Neuronal stem cell (in vitro differentiated cells): ENCODE data around the gene DGKG.

Experiments
- DNase-seq: peaks from one replicate; pipeline ENCODE4 v3.0.0-alpha.2; 2013; ENCODE audit warnings: low spot score
- H2AFZ ChIP-seq: one replicate; pipeline ENCODE4 v1.6.1; 2013; ENCODE audit warnings: mild to moderate bottlenecking, low read length, inconsistent platforms
- H2AK5ac ChIP-seq: 2 replicates; pipeline ENCODE4 v1.6.1; 2013; ENCODE audit warnings: low read depth, mild to moderate bottlenecking, inconsistent platforms, low read length, moderate library complexity, mixed read lengths
- H2BK120ac ChIP-seq: 2 replicates; pipeline ENCODE4 v1.6.1; 2013; ENCODE audit warnings: low read depth, mild to moderate bottlenecking, inconsistent platforms, low read length, moderate library complexity, mixed read lengths
- H2BK12ac ChIP-seq: one replicate; pipeline ENCODE4 v1.6.1; 2013; ENCODE audit warnings: low read length, inconsistent platforms
- H2BK15ac ChIP-seq: 2 replicates; pipeline ENCODE4 v1.6.1; 2013; ENCODE audit warnings: mild to moderate bottlenecking, low read length, inconsistent platforms, mixed read lengths
- H2BK5ac ChIP-seq: one replicate; pipeline ENCODE4 v1.6.1; 2013; ENCODE audit warnings: inconsistent platforms, mild to moderate bottlenecking, low read length, moderate library complexity
- H3K14ac ChIP-seq: one replicate; pipeline ENCODE4 v1.6.1; 2013; ENCODE audit warnings: low read length, inconsistent platforms
- H3K18ac ChIP-seq: 2 replicates; pipeline ENCODE4 v1.6.1; 2013; ENCODE audit warnings: low read length, inconsistent platforms
- H3K23ac ChIP-seq: 2 replicates; pipeline ENCODE4 v1.6.1; 2013; ENCODE audit warnings: low read depth, mild to moderate bottlenecking, mixed read lengths, low read length, inconsistent platforms; ENCODE audit not compliant: poor library complexity
- H3K27ac ChIP-seq: replicated peaks from 3 replicates; pipeline ENCODE4 v1.5.1; 2013; ENCODE audit warnings: low read length, inconsistent platforms
- H3K27me3 ChIP-seq, 3 experiments: 2 replicates each; pipeline ENCODE4 v1.6.1; 2013; ENCODE audit warnings: low read length in 3 of 3, mild to moderate bottlenecking in 2 of 3, inconsistent platforms in 1 of 3, low read depth in 1 of 3, mixed read lengths in 1 of 3, moderate library complexity in 1 of 3; ENCODE audit not compliant: control insufficient read depth in 3 of 3, insufficient read depth in 3 of 3
- H3K36me3 ChIP-seq, 2 donors: replicated peaks in 1 of 2; 2 replicates each; pipeline ENCODE4 v1.6.1; 2013; ENCODE audit warnings: low read length in 2 of 2; ENCODE audit not compliant: control insufficient read depth in 2 of 2, insufficient read depth in 2 of 2
- H3K4ac ChIP-seq: 2 replicates; pipeline ENCODE4 v1.6.1; 2013; ENCODE audit warnings: inconsistent platforms, mild to moderate bottlenecking, low read length, moderate library complexity
- H3K4me1 ChIP-seq, 2 donors: 1 replicate in 1 of 2; 2 replicates in 1 of 2; pipeline ENCODE4 v1.6.1; 2013; ENCODE audit warnings: low read length in 2 of 2, low read depth in 1 of 2; ENCODE audit not compliant: control insufficient read depth in 2 of 2, insufficient read depth in 1 of 2
- H3K4me2 ChIP-seq: one replicate; pipeline ENCODE4 v1.6.1; 2013; ENCODE audit warnings: mild to moderate bottlenecking, low read length, inconsistent platforms; ENCODE audit not compliant: insufficient read depth, poor library complexity, severe bottlenecking
- H3K4me3 ChIP-seq, 2 donors: 2 replicates each; pipeline ENCODE4 v1.5.1; 2013; ENCODE audit warnings: low read length in 2 of 2, mild to moderate bottlenecking in 2 of 2, inconsistent platforms in 1 of 2, moderate library complexity in 1 of 2
- H3K79me1 ChIP-seq: one replicate; pipeline ENCODE4 v1.6.1; 2013; ENCODE audit warnings: low read depth, mild to moderate bottlenecking, inconsistent platforms, low read length, moderate library complexity
- H3K9ac ChIP-seq: one replicate; pipeline ENCODE4 v1.6.1; 2013; ENCODE audit warnings: mild to moderate bottlenecking, low read depth, low read length, inconsistent platforms; ENCODE audit not compliant: poor library complexity
- H3K9me3 ChIP-seq, 2 donors: replicated peaks in 1 of 2; 2 replicates each; pipeline versions ENCODE3 to v1.6.1; 2013; ENCODE audit warnings: low read length in 2 of 2, mild to moderate bottlenecking in 2 of 2, inconsistent platforms in 1 of 2, low read depth in 1 of 2, mixed read lengths in 1 of 2, moderate library complexity in 1 of 2; ENCODE audit not compliant: control insufficient read depth in 2 of 2, insufficient read depth in 1 of 2
- H4K8ac ChIP-seq: one replicate; pipeline ENCODE4 v1.6.1; 2013; ENCODE audit warnings: low read depth, mild to moderate bottlenecking, inconsistent platforms, low read length, moderate library complexity
- H4K91ac ChIP-seq: one replicate; pipeline ENCODE4 v1.6.1; 2013; ENCODE audit warnings: low read length, low read depth, mild to moderate bottlenecking, inconsistent platforms; ENCODE audit not compliant: poor library complexity
- WGBS, 2 donors: extraction: QIAGEN DNeasy Blood & Tissue Kit; methylation state at CpG; one replicate each; pipeline ENCODE4 v1.1.7; 2013; ENCODE audit warnings: missing lambda C conversion rate in 2 of 2, mixed read lengths in 1 of 2; ENCODE audit not compliant: insufficient read length in 2 of 2, insufficient replicate concordance in 1 of 2; ENCODE audit errors: extremely low coverage in 2 of 2; 5-methylcytosine and 5-hydroxymethylcytosine counted together

DGKG gene

DNA sequence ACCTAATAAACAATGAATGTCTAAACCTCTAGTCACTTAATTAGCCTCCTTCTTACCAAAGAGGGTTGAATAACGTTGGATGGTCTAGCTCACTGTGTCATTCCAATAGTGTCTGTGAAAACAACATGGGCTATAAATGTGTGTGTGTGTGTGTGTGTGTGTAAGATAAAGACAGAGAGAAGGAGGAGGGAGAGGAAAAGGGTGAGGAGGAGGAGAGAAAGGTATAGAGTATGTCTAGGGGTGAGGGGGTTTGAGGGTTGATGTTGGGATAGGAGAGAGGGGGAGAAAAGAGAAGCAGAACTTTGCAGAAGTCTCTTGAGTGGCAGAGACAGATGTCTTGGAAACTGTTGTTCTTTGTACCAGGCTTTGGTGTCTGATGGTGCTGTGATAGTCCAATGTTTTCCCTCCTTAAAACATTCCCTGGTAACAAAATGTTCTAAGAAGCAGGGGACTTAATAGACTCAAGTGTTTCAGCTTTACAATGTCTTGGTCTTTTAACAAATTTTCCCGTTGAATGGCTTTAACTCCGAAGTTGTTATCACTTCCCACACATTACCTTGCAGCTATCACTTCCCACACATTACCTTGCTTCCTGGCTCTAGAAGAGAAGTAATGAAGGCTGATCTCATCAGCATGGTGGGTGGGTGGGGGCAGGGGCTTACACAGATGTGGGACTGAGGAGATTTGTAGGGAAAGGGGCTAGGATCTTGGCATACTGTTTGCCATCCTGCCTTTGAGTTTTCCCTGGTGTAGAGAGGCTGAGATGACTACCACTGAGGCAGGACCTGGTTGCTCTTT is 195.3 kb downstream of the DGKG start:
- H3K14ac ChIP-seq: no peak overlapping the region
- H3K36me3 ChIP-seq: no peaks in the 10 kb centered on the region
- H3K4me2 ChIP-seq: no peak overlapping the region
- no peak overlapping the region for H2AK5ac ChIP-seq
- peaks cover 0 to 9% (median 0%) of the 10 kb centered on the region in 3 experiments for H3K27me3 ChIP-seq
- no peak overlapping the region for H3K4ac ChIP-seq
- H3K4me3 ChIP-seq: no peak overlapping the region
- no peak overlapping the region for H2AFZ ChIP-seq
- no peak overlapping the region for H3K23ac ChIP-seq
- H2BK15ac ChIP-seq: no peak overlapping the region
- no peaks in the 10 kb centered on the region for H3K9me3 ChIP-seq
- no peak overlapping the region for H3K18ac ChIP-seq
- no peaks in the 10 kb centered on the region for H3K4me1 ChIP-seq
- H4K91ac ChIP-seq: no peak overlapping the region
- no CpG with 5 or more reads among the region's 3 CpGs for WGBS, 2 donors
- no peaks in the 10 kb centered on the region for H3K79me1 ChIP-seq
- H4K8ac ChIP-seq: no peak overlapping the region
- no peak overlapping the region for H3K27ac ChIP-seq
- no peak overlapping the region for H2BK12ac ChIP-seq
- H2BK120ac ChIP-seq: no peak overlapping the region
- DNase-seq: no peak
- no peak overlapping the region for H2BK5ac ChIP-seq
- no peak overlapping the region for H3K9ac ChIP-seq

DNA sequence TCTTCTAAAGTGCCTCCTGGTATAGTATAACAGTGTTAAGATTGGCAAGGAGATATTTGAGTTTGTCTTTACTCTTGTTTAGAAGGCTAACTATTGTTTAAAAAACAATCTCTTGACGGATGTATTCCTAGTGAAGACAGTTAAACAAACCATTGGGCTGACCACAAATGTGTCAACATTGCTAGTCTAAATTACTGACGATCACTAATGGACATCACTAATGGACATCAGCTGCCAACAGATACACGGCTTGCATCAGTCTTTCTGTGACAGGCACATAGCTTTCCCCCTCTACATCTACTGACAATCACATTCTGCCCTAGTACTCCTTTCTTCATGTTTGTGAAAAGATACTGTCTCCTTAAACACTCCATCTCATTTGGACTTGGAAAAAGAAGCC is 196.0 kb downstream of the DGKG start:
- no peak overlapping the region for H3K23ac ChIP-seq
- no peaks in the 10 kb centered on the region for H3K36me3 ChIP-seq
- H2BK120ac ChIP-seq: no peak overlapping the region
- no peaks in the 10 kb centered on the region for H3K9me3 ChIP-seq
- no peak overlapping the region for H2BK5ac ChIP-seq
- DNase-seq: no peak
- H2AFZ ChIP-seq: no peak overlapping the region
- H2BK15ac ChIP-seq: no peak overlapping the region
- no peak overlapping the region for H2AK5ac ChIP-seq
- H3K18ac ChIP-seq: no peak overlapping the region
- no peak overlapping the region for H3K27ac ChIP-seq
- no peak overlapping the region for H3K9ac ChIP-seq
- H4K8ac ChIP-seq: no peak overlapping the region
- no peak overlapping the region for H4K91ac ChIP-seq
- no peak overlapping the region for H3K4me2 ChIP-seq
- no peaks in the 10 kb centered on the region for H3K79me1 ChIP-seq
- no peak overlapping the region for H2BK12ac ChIP-seq
- H3K4me1 ChIP-seq: no peaks in the 10 kb centered on the region
- no peak overlapping the region for H3K14ac ChIP-seq
- H3K27me3 ChIP-seq: peaks cover 0 to 9% (median 0%) of the 10 kb centered on the region in 3 experiments
- no CpG with 5 or more reads among the region's 3 CpGs for WGBS, 2 donors
- no peak overlapping the region for H3K4me3 ChIP-seq
- H3K4ac ChIP-seq: no peak overlapping the region

DNA sequence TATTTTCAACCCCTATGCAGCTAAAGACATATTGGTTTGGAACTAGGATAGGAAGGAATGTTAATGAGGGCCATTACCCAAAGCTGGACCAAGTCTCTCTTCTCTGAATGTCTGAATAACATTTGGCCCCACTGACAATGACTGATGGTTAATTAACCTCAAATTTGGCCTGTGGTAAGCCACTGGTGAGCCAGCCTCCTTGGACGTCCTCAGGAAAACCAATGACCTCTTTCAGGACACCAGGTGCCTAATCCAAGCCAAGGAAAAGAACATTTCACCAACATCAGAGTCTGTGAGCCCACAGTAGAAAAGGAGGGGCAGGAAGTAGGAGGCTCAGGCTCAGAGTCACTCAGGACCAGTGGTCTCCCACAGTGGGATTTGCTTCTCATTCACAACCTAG is 196.7 kb downstream of the DGKG start:
- no CpG with 5 or more reads among the region's 1 CpG for WGBS, 2 donors
- no peak overlapping the region for H3K18ac ChIP-seq
- no peak overlapping the region for H4K91ac ChIP-seq
- no peaks in the 10 kb centered on the region for H3K4me1 ChIP-seq
- no peak overlapping the region for H3K4me2 ChIP-seq
- H2AK5ac ChIP-seq: no peak overlapping the region
- H2AFZ ChIP-seq: no peak overlapping the region
- no peaks in the 10 kb centered on the region for H3K36me3 ChIP-seq
- H3K23ac ChIP-seq: no peak overlapping the region
- DNase-seq: no peak
- H2BK5ac ChIP-seq: no peak overlapping the region
- H3K27ac ChIP-seq: no peak overlapping the region
- H3K9ac ChIP-seq: no peak overlapping the region
- H3K4ac ChIP-seq: no peak overlapping the region
- no peaks in the 10 kb centered on the region for H3K9me3 ChIP-seq
- no peak overlapping the region for H2BK12ac ChIP-seq
- H3K79me1 ChIP-seq: no peaks in the 10 kb centered on the region
- H3K27me3 ChIP-seq: peaks cover 0 to 14% (median 0%) of the 10 kb centered on the region in 3 experiments
- H3K14ac ChIP-seq: no peak overlapping the region
- H2BK15ac ChIP-seq: no peak overlapping the region
- H3K4me3 ChIP-seq: no peak overlapping the region
- H4K8ac ChIP-seq: no peak overlapping the region
- no peak overlapping the region for H2BK120ac ChIP-seq

- Histone ChIP-seq H2AFZ (no peak overlapping the region), H3K4me3 (no peak overlapping the region), H3K27me3 (peaks cover 0 to 15% (median 0%) of the 10 kb centered on the region in 3 experiments), H2BK120ac (no peak overlapping the region), H3K23ac (no peak overlapping the region), H2BK12ac (no peak overlapping the region), H2BK15ac (no peak overlapping the region), H3K27ac (no peak overlapping the region), H3K79me1 (no peaks in the 10 kb centered on the region), H4K8ac (no peak overlapping the region), H3K9me3 (no peaks in the 10 kb centered on the region), H3K4ac (no peak overlapping the region), H3K18ac (no peak overlapping the region), H2AK5ac (no peak overlapping the region), H3K14ac (no peak overlapping the region), H3K4me1 (no peaks in the 10 kb centered on the region), H3K9ac (no peak overlapping the region), H4K91ac (no peak overlapping the region), H3K4me2 (no peak overlapping the region), H2BK5ac (no peak overlapping the region), H3K36me3 (no peaks in the 10 kb centered on the region)
- no CpG with 5 or more reads among the region's 7 CpGs for WGBS, 2 donors
- DNase-seq: no peak
Observed at GRCh38 chr3:186164696-186165095, 197.3 kb downstream of the DGKG start.
